ACC112 (cell line): ENCODE measurements around the gene PPP2R2D.

ENCODE experiments used
- H2AFZ ChIP-seq: fragments of 200-600 bp; sonication (generic); one replicate; pipeline ENCODE4 v1.6.0; 2017; ENCODE audit warnings: antibody characterized with exemption, low read length; ENCODE audit not compliant: unreplicated experiment
- H3K27ac ChIP-seq: fragments of 200-600 bp; sonication (generic); 2 replicates; pipeline ENCODE4 v1.5.1; 2014; ENCODE audit warnings: low read depth, mild to moderate bottlenecking, antibody characterized with exemption, low read length, moderate library complexity
- H3K27me3 ChIP-seq: fragments of 200-600 bp; sonication (generic); 2 replicates; pipeline ENCODE4 v1.6.1; 2014; ENCODE audit warnings: mild to moderate bottlenecking, antibody characterized with exemption, low read length, moderate library complexity, mixed read lengths; ENCODE audit not compliant: insufficient read depth
- H3K36me3 ChIP-seq: fragments of 200-600 bp; sonication (generic); 2 replicates; pipeline ENCODE4 v1.6.1; 2016; ENCODE audit warnings: mild to moderate bottlenecking, antibody characterized with exemption, low read length, moderate library complexity, mixed read lengths; ENCODE audit not compliant: insufficient read depth
- H3K4me1 ChIP-seq: fragments of 200-600 bp; sonication (generic); one replicate; pipeline ENCODE4 v1.6.1; 2016; ENCODE audit warnings: low read length, mixed read lengths; ENCODE audit not compliant: insufficient read depth, unreplicated experiment, control insufficient read depth
- H3K4me3 ChIP-seq: fragments of 200-600 bp; sonication (generic); 2 replicates; pipeline ENCODE4 v1.5.1; 2014; ENCODE audit warnings: mild to moderate bottlenecking, low read depth, low read length
- H3K79me2 ChIP-seq: fragments of 200-600 bp; sonication (generic); one replicate; pipeline ENCODE4 v1.6.0; 2016; ENCODE audit warnings: low read length; ENCODE audit not compliant: control insufficient read depth, unreplicated experiment, insufficient read depth

PPP2R2D gene

GRCh38 chr10:131937836-131938235 is 37.0 kb downstream of the PPP2R2D start:
- Histone ChIP-seq H3K27ac (no peak overlapping the region), H3K79me2 (peaks cover 40% of the 10 kb centered on the region)

GRCh38 chr10:131938681-131939080 is 37.9 kb downstream of the PPP2R2D start:
- no peaks in the 10 kb centered on the region for H3K4me1 ChIP-seq
- H2AFZ ChIP-seq: no peak overlapping the region
- H3K27me3 ChIP-seq: no peaks in the 10 kb centered on the region
- no peak overlapping the region for H3K4me3 ChIP-seq
- H3K79me2 ChIP-seq: peaks cover 31% of the 10 kb centered on the region
- H3K27ac ChIP-seq: no peak overlapping the region
- H3K36me3 ChIP-seq: peaks cover 13% of the 10 kb centered on the region; the same call in 1 of the 2 replicates

More at GRCh38 chr10:131937836-131938235, 37.0 kb downstream of the PPP2R2D start:
- peaks cover 13% of the 10 kb centered on the region; the same call in 1 of the 2 replicates for H3K36me3 ChIP-seq
- H3K27me3 ChIP-seq: no peaks in the 10 kb centered on the region
- H2AFZ ChIP-seq: no peak overlapping the region
- no peak overlapping the region for H3K4me3 ChIP-seq
- no peaks in the 10 kb centered on the region for H3K4me1 ChIP-seq

GRCh38 chr10:131942455-131942854 is 41.6 kb downstream of the PPP2R2D start:
- Histone ChIP-seq H3K79me2 (peaks cover 6% of the 10 kb centered on the region), H3K4me1 (peaks cover 27% of the 10 kb centered on the region), H3K4me3 (no peak overlapping the region), H2AFZ (no peak overlapping the region), H3K27ac (no peak overlapping the region), H3K27me3 (no peaks in the 10 kb centered on the region), H3K36me3 (peaks cover 19% of the 10 kb centered on the region; the same call in 1 of the 2 replicates)

GRCh38 chr10:131943021-131943814 is 42.4 kb downstream of the PPP2R2D start:
- Histone ChIP-seq H3K27me3 (no peaks in the 10 kb centered on the region), H3K36me3 (peaks cover 24% of the 10 kb centered on the region; the same call in 1 of the 2 replicates), H3K4me1 (peaks cover 34% of the 10 kb centered on the region), H3K79me2 (peaks cover 2% of the 10 kb centered on the region), H2AFZ (no peak overlapping the region), H3K4me3 (no peak overlapping the region), H3K27ac (no peak overlapping the region)

- Histone ChIP-seq H3K27me3 (no peaks in the 10 kb centered on the region), H3K36me3 (peaks cover 31% of the 10 kb centered on the region; the same call in 1 of the 2 replicates), H3K79me2 (no peaks in the 10 kb centered on the region), H3K4me1 (peaks cover 41% of the 10 kb centered on the region), H3K27ac (no peak overlapping the region), H2AFZ (no peak overlapping the region), H3K4me3 (no peak overlapping the region)
These were observed 43.6 kb downstream of the PPP2R2D start for GRCh38 chr10:131944412-131944811.

- Histone ChIP-seq H3K27me3 (no peaks in the 10 kb centered on the region), H2AFZ (no peak overlapping the region), H3K4me1 (peaks cover 41% of the 10 kb centered on the region), H3K4me3 (no peak overlapping the region), H3K27ac (peak overlapping the region; percentile 87), H3K79me2 (no peaks in the 10 kb centered on the region), H3K36me3 (peaks cover 33% of the 10 kb centered on the region; the same call in 1 of the 2 replicates)
These were observed 44.3 kb downstream of the PPP2R2D start for GRCh38 chr10:131944976-131945695.

GRCh38 chr10:131946321-131946751 is 45.5 kb downstream of the PPP2R2D start:
- Histone ChIP-seq H3K79me2 (no peaks in the 10 kb centered on the region), H2AFZ (no peak overlapping the region), H3K4me3 (peak overlapping the region; percentile 39), H3K27me3 (no peaks in the 10 kb centered on the region), H3K4me1 (peaks cover 41% of the 10 kb centered on the region), H3K27ac (peak overlapping the region; percentile 87), H3K36me3 (peaks cover 31% of the 10 kb centered on the region)

GRCh38 chr10:131946880-131947279 is 46.1 kb downstream of the PPP2R2D start:
- Histone ChIP-seq H3K4me1 (peaks cover 41% of the 10 kb centered on the region), H3K4me3 (0 out of 2 replicates have a peak overlapping the region, but pooled peaks have one; percentile 6), H3K79me2 (no peaks in the 10 kb centered on the region), H3K36me3 (peaks cover 30% of the 10 kb centered on the region), H2AFZ (no peak overlapping the region), H3K27me3 (no peaks in the 10 kb centered on the region), H3K27ac (peak overlapping the region; percentile 87)

- Histone ChIP-seq H3K4me3 (peak overlapping the region; percentile 30; the same call in 1 of the 2 replicates), H3K27ac (peak overlapping the region; percentile 87), H2AFZ (no peak overlapping the region), H3K36me3 (peaks cover 30% of the 10 kb centered on the region), H3K79me2 (no peaks in the 10 kb centered on the region), H3K27me3 (no peaks in the 10 kb centered on the region), H3K4me1 (peaks cover 41% of the 10 kb centered on the region)
These were observed 47.0 kb downstream of the PPP2R2D start for GRCh38 chr10:131947631-131948347.

GRCh38 chr10:131948501-131948900 is 47.7 kb downstream of the PPP2R2D start:
- H3K4me1 ChIP-seq: peaks cover 41% of the 10 kb centered on the region
- H3K79me2 ChIP-seq: no peaks in the 10 kb centered on the region
- peaks cover 30% of the 10 kb centered on the region for H3K36me3 ChIP-seq
- H3K4me3 ChIP-seq: no peak overlapping the region
- H3K27me3 ChIP-seq: no peaks in the 10 kb centered on the region
- H3K27ac ChIP-seq: no peak overlapping the region
- H2AFZ ChIP-seq: no peak overlapping the region
